Raji (cell line): ENCODE results near the gene RNU5D-1.

ENCODE experiments used
- POLR2A ChIP-seq: IDR thresholded peaks from 2 replicates; pipeline ENCODE4 v1.6.1; 2011; ENCODE audit warnings: low read depth, low read length, control low read depth; ENCODE audit not compliant: insufficient read depth

RNU5D-1 gene

DNA sequence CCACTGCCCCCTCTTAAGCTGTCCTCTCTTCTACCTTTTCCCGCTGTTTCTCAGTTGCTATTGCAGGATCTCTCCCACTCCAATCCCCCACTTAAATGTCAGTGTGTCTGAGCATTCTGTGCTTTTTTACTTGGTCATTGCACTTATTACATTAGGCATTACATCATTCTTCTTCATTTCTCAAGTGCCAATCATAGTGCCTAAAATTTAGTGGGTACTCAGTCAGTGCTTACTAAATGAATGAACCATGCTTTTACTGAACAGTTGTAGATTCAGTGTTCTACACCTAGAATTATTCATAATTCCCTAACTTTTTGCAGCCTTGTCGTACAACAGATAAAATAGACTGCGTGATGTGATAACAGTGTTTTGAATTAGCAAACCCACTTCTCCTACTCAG lies 37.1 kb downstream of the RNU5D-1 start:
- TF ChIP-seq POLR2A = no peak

DNA sequence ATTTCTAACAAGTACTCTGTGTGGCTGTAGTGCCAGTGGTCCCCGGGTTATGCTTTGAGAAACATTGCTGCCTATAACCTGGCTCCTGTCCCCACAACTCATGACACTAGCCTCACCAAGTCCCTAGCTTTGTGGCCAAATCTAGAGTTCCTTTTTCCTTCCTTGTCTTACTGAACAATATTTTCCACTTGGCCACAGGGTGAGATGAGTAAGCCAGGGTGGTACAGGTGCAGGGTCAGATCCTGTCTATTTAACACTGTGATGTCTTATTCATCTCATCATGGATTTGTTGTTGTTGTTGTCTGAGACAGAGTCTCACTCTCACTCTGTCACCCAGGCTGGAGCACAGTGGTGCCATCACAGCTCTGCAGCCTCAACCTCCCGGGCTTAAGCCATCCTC lies 37.8 kb downstream of the RNU5D-1 start:
- no peak for TF ChIP-seq POLR2A

DNA sequence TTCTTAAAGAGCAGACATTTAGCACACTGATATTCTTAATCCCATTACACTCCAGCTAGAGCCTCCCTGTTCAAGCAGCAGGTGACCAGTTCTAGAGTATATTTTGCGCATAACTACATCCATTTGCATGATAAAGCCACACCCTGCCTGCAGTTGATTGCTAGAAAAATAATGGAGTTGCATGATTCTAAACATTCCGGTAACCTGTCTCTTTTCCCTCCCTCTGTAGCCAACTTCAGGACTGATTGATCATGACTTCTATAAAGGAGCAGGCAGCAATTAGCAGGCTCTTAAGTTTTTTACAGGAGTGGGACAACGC lies 41.6 kb downstream of the RNU5D-1 start:
- no peak for TF ChIP-seq POLR2A

DNA sequence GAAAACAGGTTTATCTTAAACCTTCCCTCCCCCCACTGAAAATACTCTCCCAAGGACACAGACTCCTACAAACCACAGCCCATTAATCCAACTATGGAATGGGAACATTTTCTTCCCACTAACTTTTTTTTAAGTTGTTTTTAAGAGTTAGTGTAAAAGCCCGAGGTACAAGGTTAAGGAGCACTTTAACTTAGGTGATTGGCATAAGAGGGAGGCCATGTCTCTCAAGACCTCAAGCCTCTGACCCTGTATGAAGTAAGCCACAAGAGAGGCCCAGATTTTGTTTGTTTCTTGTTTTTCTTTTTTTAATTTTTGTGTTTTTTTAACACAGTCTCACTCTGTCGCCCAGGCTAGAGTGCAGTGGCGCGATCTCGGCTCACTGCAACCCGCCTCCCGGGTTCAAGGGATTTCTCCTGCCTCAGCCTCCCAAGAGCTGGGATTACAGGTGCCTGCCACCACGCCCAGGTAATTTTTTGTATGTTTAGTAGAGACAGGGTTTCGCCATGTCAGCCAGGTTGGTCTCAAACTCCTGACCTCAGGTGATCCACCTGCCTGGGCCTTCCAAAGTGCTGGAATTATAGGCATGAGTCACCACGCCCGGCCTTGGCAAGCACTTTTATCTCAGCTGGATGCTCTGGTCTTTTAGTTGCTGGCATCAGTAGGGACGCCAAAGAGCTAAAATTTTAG lies 42.1 kb downstream of the RNU5D-1 start:
- TF ChIP-seq POLR2A = no peak

DNA sequence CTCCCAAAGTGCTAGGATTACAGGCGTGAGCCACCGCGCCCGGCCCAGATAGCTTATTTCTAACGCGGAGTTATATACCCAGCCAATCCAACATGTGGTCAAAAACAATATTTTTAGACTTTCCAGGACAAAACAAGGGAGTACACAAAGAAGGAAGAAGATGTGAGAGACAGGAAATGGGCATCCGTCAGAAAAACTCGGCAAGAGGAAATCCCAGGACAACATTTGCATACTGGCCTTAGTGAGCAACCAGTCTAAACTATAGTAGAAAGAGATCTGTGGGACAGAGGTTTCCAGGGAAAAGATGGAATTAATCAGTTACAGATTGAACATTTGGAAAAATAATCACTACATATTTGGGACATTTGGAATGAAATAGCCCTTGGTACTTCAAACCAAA lies 45.1 kb downstream of the RNU5D-1 start:
- no peak for TF ChIP-seq POLR2A

DNA sequence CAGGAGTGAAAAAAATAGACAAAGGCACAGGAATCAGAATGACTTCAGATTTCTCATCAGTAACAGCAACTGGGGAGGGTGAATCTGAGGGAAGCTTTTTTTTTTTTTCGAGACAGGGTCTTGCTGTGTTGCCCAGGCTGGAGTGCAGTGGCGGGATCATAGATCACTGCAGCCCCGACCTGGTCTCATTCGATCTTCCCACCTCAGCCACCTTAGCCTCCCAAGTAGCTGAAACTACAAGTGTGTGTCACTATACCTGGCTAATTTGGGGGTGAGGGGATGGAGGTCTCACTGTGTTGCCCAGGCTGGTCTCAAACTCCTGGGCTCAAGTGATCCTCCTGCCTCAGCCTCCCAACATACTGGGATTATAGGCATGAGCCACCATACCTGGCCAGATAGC lies 45.8 kb downstream of the RNU5D-1 start:
- no peak for TF ChIP-seq POLR2A

DNA sequence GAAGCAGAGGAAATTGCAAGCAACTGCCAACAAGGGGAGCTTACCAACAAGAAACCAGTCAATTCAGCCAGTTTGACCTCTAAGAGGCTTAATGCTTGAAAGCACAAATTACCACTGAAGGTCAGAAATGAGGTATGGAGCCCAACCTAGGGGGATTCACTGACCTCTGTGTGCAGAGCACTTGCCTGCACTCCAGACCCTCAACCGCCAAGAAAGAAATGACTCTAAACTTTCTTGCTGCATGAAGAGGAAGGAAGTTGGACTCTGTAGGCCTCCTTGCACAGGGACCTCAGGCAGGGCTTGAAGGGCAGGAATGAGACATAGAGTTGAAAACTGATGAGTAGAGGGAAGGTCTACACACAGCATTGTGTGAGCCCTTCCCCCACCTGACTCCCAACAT lies 46.4 kb downstream of the RNU5D-1 start:
- no peak for TF ChIP-seq POLR2A

DNA sequence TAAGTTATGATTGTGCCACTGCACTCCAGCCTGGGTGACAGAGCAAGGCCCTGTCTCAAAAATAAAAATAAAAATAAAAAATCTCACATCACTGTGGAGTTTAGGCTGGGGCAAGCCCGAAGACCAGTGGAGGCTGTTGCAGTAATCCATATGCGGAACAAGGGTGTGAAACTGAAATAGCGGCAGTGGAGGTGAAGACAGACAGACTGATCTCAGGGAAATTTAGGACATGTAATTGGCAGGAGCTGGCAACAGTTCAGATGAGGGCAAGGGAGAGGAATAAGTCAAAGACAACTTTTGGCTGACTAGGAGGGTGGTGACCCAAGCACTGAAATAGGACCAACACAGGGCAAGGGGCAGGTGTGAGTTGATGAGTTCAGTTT lies 48.1 kb downstream of the RNU5D-1 start:
- no peak for TF ChIP-seq POLR2A

DNA sequence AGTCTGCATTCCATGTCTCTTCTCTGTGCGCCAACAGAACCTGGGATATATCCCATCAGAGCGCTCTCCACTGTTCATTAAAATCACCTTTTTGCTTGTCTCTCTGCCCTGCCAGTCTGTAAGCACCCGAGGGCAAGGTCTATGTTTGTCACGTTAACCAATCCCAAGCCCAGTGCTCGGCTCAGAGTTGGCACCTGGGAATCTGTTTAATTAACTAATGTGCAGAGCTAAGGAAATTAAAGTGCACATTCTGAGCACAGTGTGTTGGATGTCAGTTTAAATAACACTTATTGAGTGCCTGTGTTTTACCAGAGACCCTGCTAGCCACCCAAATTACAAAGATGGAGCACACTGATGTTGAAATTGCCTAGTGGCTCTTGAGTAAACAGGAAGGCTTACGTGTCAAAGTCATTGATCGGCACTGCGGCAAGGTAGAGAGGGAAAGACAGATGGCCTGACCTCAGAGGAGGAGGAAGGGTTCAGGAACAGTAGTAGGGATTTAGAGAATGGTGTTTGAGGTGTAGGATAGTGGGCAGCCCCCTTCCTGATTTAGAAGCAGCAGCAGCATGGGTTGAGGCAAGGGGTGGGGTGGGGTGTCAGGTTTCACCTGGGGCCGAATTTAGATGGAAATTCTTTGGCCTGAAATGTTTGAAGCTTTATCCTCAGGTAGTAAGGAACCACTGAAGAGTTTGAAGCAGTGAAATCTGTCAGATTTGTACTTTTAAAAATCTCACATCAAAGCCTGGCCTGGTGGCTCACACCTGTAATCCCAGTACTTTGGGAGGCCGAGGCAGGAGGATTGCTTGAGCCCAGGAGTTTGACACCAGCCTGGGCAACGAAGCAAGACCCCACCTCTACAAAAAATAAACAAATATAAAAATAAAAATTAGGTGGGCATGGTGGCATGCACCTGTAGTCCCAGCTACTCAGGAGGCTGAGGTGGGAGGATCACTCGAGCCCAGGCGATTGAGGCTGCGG lies 48.8 kb downstream of the RNU5D-1 start:
- TF ChIP-seq POLR2A = no peak
